WTC11 (cell line): ENCODE results near the gene ZPLD1.

ENCODE experiments used
- CREB1 ChIP-seq: sonication (generic); formaldehyde crosslinking; IDR thresholded peaks from 2 replicates; pipeline ENCODE4 v1.8.0; 2023; ENCODE audit warnings: mild to moderate bottlenecking, missing genetic modification reagents
- CTCF ChIP-seq: fragments of 200-600 bp; IDR thresholded peaks from 2 replicates; pipeline ENCODE4 v1.8.0; 2022; ENCODE audit warnings: antibody characterized with exemption

- TF ChIP-seq CTCF (no peak), CREB1 (no peak)
These were observed 36.7 kb downstream of the ZPLD1 start for GRCh38 chr3:102471491-102471890.
